NCI-H82 treated with DMSO at 0.1 percent for 48 hours (cell line): Measurements from ENCODE around the gene ARID3B.
A peak's percentile ranks its signal among the peaks of the same experiment; 100 is the strongest.

Source experiments
- DNase-seq: peaks from one replicate; lab custom pipeline; 2025; ENCODE audit not compliant: unreplicated experiment; lab: John Stamatoyannopoulos, UW

ARID3B gene

GRCh38 chr15:74535388-74536084 is 5.5 kb upstream of the ARID3B start:
- no peak for DNase-seq

- DNase-seq = no peak
Measured at GRCh38 chr15:74537736-74538135, 3.3 kb upstream of the ARID3B start.

GRCh38 chr15:74539521-74539920 is 1.5 kb upstream of the ARID3B start:
- peak; percentile 77 for DNase-seq

- DNase-seq = no peak
Measured at GRCh38 chr15:74540161-74540760, 759 bp upstream of the ARID3B start.

- DNase-seq = peak; percentile 29
Measured at GRCh38 chr15:74541494-74542165, 610 bp downstream of the ARID3B start.

- no peak for DNase-seq
Measured at GRCh38 chr15:74542166-74543042, 1.4 kb downstream of the ARID3B start.

GRCh38 chr15:74543043-74543422 is 2.0 kb downstream of the ARID3B start:
- no peak for DNase-seq

GRCh38 chr15:74543583-74543982 is 2.6 kb downstream of the ARID3B start:
- DNase-seq = peak; percentile 34

- no peak for DNase-seq
Measured at GRCh38 chr15:74545086-74545485, 4.1 kb downstream of the ARID3B start.

- peak; percentile 91 for DNase-seq
Measured at GRCh38 chr15:74545776-74546656, 5.0 kb downstream of the ARID3B start.

GRCh38 chr15:74547616-74548015 is 6.6 kb downstream of the ARID3B start:
- no peak for DNase-seq

- DNase-seq = no peak
Measured at GRCh38 chr15:74548241-74548640, 7.2 kb downstream of the ARID3B start.

- DNase-seq = no peak
Measured at GRCh38 chr15:74549816-74550215, 8.8 kb downstream of the ARID3B start.

- DNase-seq = no peak
Measured at GRCh38 chr15:74551714-74552113, 10.7 kb downstream of the ARID3B start.

GRCh38 chr15:74552773-74553441 is 11.9 kb downstream of the ARID3B start:
- DNase-seq = no peak

GRCh38 chr15:74555192-74555591 is 14.2 kb downstream of the ARID3B start:
- no peak for DNase-seq

- no peak for DNase-seq
Measured at GRCh38 chr15:74558706-74559105, 17.7 kb downstream of the ARID3B start.

GRCh38 chr15:74563442-74563841 is 22.4 kb downstream of the ARID3B start:
- no peak for DNase-seq

- DNase-seq = peak; percentile 91
Measured at GRCh38 chr15:74564182-74564581, 23.2 kb downstream of the ARID3B start.
